PC-3 (cell line): ENCODE data around the gene TSSC4. TPM values are rescaled to one million over a fixed set of nuclear protein-coding genes. Genes with fewer than 3 reads are reported as not detected.

Experiments
- ATAC-seq: fragments of 200-7000 bp; cut with Tn5 transposase; 2 replicates; pipeline ENCODE4 v1.9.1; 2020; ENCODE audit warnings: mild to moderate bottlenecking, moderate library complexity
- BruUV-seq: library from RNA; stranded (reverse); fragments of 400-500 nt; replicated peaks from 2 replicates; lab custom pipeline; 2021; lab: Mats Ljungman, UMichigan
- CTCF ChIA-PET: fragments of 300-600 bp; sonication (Branson Sonifier 250); formaldehyde crosslinking; loops from one replicate; lab custom pipeline; 2022; ENCODE audit warnings: antibody characterized with exemption; lab: Charles Lee
- POLR2A ChIA-PET: fragments of 300-600 bp; sonication (Branson Sonifier 250); formaldehyde crosslinking; loops from one replicate; lab custom pipeline; 2022; ENCODE audit warnings: antibody characterized with exemption; ENCODE audit not compliant: unreplicated experiment; lab: Charles Lee
- DNase-seq: peaks from one replicate; pipeline ENCODE4 v3.0.0-alpha.2; 2015
- H2AFZ ChIP-seq: fragments of 300-600 bp; sonication (generic); 2 replicates; pipeline ENCODE4 v1.6.0; 2016; ENCODE audit warnings: antibody characterized with exemption, low read length
- H3F3A ChIP-seq: fragments of 300-600 bp; sonication (generic); one replicate; pipeline ENCODE4 v1.6.0; 2017; ENCODE audit warnings: antibody characterized with exemption, low read length, control low read depth, mild to moderate bottlenecking; ENCODE audit not compliant: unreplicated experiment
- H3K27ac ChIP-seq: fragments of 300-600 bp; sonication (generic); 2 replicates; pipeline ENCODE4 v1.5.1; 2016; ENCODE audit warnings: mild to moderate bottlenecking, low read length
- H3K27me3 ChIP-seq: fragments of 300-600 bp; sonication (generic); 2 replicates; pipeline ENCODE4 v1.6.1; 2016; ENCODE audit warnings: low read length, mixed read lengths
- H3K36me3 ChIP-seq: fragments of 300-600 bp; sonication (generic); 2 replicates; pipeline ENCODE4 v1.6.1; 2016; ENCODE audit warnings: low read depth, mixed run types, low read length, mixed read lengths
- H3K4me1 ChIP-seq: fragments of 300-600 bp; sonication (generic); 2 replicates; pipeline ENCODE4 v1.5.1; 2016; ENCODE audit warnings: low read length; ENCODE audit not compliant: insufficient read depth
- H3K4me2 ChIP-seq: fragments of 300-600 bp; sonication (generic); 2 replicates; pipeline ENCODE4 v1.6.0; 2016; ENCODE audit warnings: low read length
- H3K4me3 ChIP-seq: fragments of 300-600 bp; sonication (generic); 2 replicates; pipeline ENCODE4 v1.5.1; 2016; ENCODE audit warnings: mild to moderate bottlenecking, low read length, mixed read lengths
- H3K79me2 ChIP-seq: fragments of 300-600 bp; sonication (generic); 2 replicates; pipeline ENCODE4 v1.6.1; 2017; ENCODE audit warnings: low read length, mixed read lengths
- H3K9ac ChIP-seq: fragments of 300-600 bp; sonication (generic); 2 replicates; pipeline ENCODE4 v1.6.0; 2016; ENCODE audit warnings: mild to moderate bottlenecking, low read length
- H3K9me2 ChIP-seq: fragments of 300-600 bp; sonication (generic); replicated peaks from 2 replicates; pipeline ENCODE4 v1.6.1; 2016; ENCODE audit warnings: mixed run types, low read length, mixed read lengths
- H3K9me3 ChIP-seq: fragments of 300-600 bp; sonication (generic); 2 replicates; pipeline ENCODE4 v1.6.1; 2016; ENCODE audit warnings: low read length, mixed read lengths
- H4K20me1 ChIP-seq: fragments of 300-600 bp; sonication (generic); 2 replicates; pipeline ENCODE4 v1.6.1; 2016; ENCODE audit warnings: low read length, mixed read lengths
- CTCF ChIP-seq: fragments of 300-600 bp; sonication (generic); conservative IDR thresholded peaks from 2 replicates; pipeline ENCODE4 v1.5.1; 2017; ENCODE audit warnings: antibody characterized with exemption, low read depth, mild to moderate bottlenecking, low read length
- EZH2 ChIP-seq: fragments of 300-600 bp; sonication (generic); IDR thresholded peaks from one replicate; pipeline ENCODE4 v1.6.1; 2017; ENCODE audit warnings: antibody characterized with exemption, mild to moderate bottlenecking, low read length; ENCODE audit not compliant: unreplicated experiment
- EZH2phosphoT487 ChIP-seq: fragments of 300-600 bp; sonication (generic); IDR thresholded peaks from 2 replicates; pipeline ENCODE4 v1.6.1; 2018; ENCODE audit warnings: mild to moderate bottlenecking, antibody characterized with exemption, low read length, borderline replicate concordance
- intact Hi-C: fragments of 100-400 bp; cut with micrococcal nuclease; formaldehyde crosslinking; loops from 2 replicates; pipeline ENCODE4 v1.9.0; 2023
- total RNA-seq: library from RNA; depleted of rRNA; stranded (reverse); fragments of >200 nt; gene quantifications from 2 replicates; pipeline ENCODE4 v1.2.3, GENCODE V29; 2014

The TSSC4 gene
- total RNA-seq, 1 experiment from 2014 or later: 88.3 TPM

GRCh38 chr11:2406878-2407410 is 6.4 kb downstream of the TSSC4 start:
- Histone ChIP-seq H3K4me1 (no peaks in the 10 kb centered on the region), H3K4me2 (no peak overlapping the region), H3K27me3 (no peaks in the 10 kb centered on the region), H3K9ac (no peak overlapping the region), H3F3A (no peaks in the 10 kb centered on the region), H3K9me3 (no peaks in the 10 kb centered on the region), H3K27ac (no peak overlapping the region), H2AFZ (no peak overlapping the region), H4K20me1 (no peaks in the 10 kb centered on the region), H3K79me2 (peaks cover 6% of the 10 kb centered on the region), H3K9me2 (no peaks in the 10 kb centered on the region), H3K4me3 (no peak overlapping the region), H3K36me3 (0 out of 2 replicates have a peak, but pooled peaks cover 5% of the 10 kb centered on the region)
- ATAC-seq (no peak), DNase-seq (no peak)
- no TSS peak for BruUV-seq
- CTCF ChIA-PET: no interaction called here
- POLR2A ChIA-PET: no interaction called here
- intact Hi-C loops: no loop called here
- TF ChIP-seq EZH2phosphoT487 (no peak), CTCF (no peak), EZH2 (no peak)

- H2AFZ ChIP-seq: no peak overlapping the region
- ChIA-PET POLR2A (interaction anchor here (0.5 kb wide), 1 partner anchor 13 kb away, joined by 3 read pairs; no protein-coding TSS in a partner anchor), CTCF (no interaction called here)
- no peaks in the 10 kb centered on the region for H3K4me1 ChIP-seq
- no TSS peak for BruUV-seq
- no peaks in the 10 kb centered on the region for H3K79me2 ChIP-seq
- ATAC-seq: no peak
- no peaks in the 10 kb centered on the region for H3K36me3 ChIP-seq
- H3K27ac ChIP-seq: no peak overlapping the region
- H3K9ac ChIP-seq: no peak overlapping the region
- intact Hi-C loops: no loop called here
- no peak overlapping the region for H3K4me3 ChIP-seq
- no peaks in the 10 kb centered on the region for H3K9me3 ChIP-seq
- TF ChIP-seq CTCF: no peak
- TF ChIP-seq EZH2: no peak
- no peak for TF ChIP-seq EZH2phosphoT487
- H3F3A ChIP-seq: no peaks in the 10 kb centered on the region
- no peaks in the 10 kb centered on the region for H3K9me2 ChIP-seq
- H3K27me3 ChIP-seq: no peaks in the 10 kb centered on the region
- H3K4me2 ChIP-seq: no peak overlapping the region
- DNase-seq: no peak
- no peaks in the 10 kb centered on the region for H4K20me1 ChIP-seq
These were observed 8.1 kb downstream of the TSSC4 start for GRCh38 chr11:2408671-2409070.

DNA sequence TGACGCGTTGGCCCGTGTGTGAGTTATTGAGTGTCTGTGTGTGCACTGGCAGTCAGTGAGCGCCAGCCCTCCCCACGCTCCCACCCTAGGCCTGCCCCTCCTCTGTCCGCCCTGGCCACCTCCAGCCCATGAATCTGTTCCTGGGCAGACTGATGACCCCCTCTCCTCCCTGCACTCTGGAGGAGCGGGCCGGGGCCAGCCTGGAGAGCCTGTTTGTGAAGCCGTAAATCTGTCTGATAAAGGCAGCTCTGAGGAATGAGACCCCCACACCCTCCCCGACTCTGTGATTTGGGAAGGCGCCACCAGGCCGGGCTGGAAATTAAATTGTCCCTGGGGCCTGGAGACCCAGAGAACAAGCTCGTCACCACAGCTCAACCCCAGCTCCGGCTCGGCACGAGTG is 8.6 kb downstream of the TSSC4 start:
- ChIA-PET CTCF (no interaction called here), POLR2A (no interaction called here)
- intact Hi-C loops: no loop called here
- Histone ChIP-seq H3K27me3 (no peaks in the 10 kb centered on the region), H3K36me3 (no peaks in the 10 kb centered on the region), H3K9ac (no peak overlapping the region), H4K20me1 (no peaks in the 10 kb centered on the region), H3K4me2 (no peak overlapping the region), H3K9me2 (no peaks in the 10 kb centered on the region), H3K27ac (no peak overlapping the region), H3F3A (no peaks in the 10 kb centered on the region), H3K9me3 (no peaks in the 10 kb centered on the region), H2AFZ (no peak overlapping the region), H3K79me2 (no peaks in the 10 kb centered on the region), H3K4me1 (no peaks in the 10 kb centered on the region), H3K4me3 (no peak overlapping the region)
- DNase-seq: no peak
- no peak for TF ChIP-seq EZH2
- no peak for TF ChIP-seq CTCF
- TF ChIP-seq EZH2phosphoT487: no peak
- no peak for ATAC-seq
- no TSS peak for BruUV-seq
